IMR-90 (cell line): Measurements from ENCODE around the gene PPIA. TPM values are rescaled to one million over a fixed set of nuclear protein-coding genes. Genes with fewer than 3 reads are reported as not detected.

ENCODE experiments used
- ATAC-seq: fragments of 200-7000 bp; cut with Tn5 transposase; 2 replicates; pipeline ENCODE4 v1.9.1; 2020; ENCODE audit warnings: low read depth, mild to moderate bottlenecking, moderate library complexity
- BruUV-seq: library from RNA; stranded (reverse); fragments of 400-500 nt; replicated peaks from 2 replicates; lab custom pipeline; 2021; lab: Mats Ljungman, UMichigan
- CTCF ChIA-PET: fragments of 300-600 bp; formaldehyde crosslinking; extraction: SDS; loops from one replicate; lab custom pipeline; 2021; ENCODE audit warnings: antibody characterized with exemption; lab: Yijun Ruan, JAX
- POLR2A ChIA-PET: fragments of 300-600 bp; sonication (Branson Sonifier 250); formaldehyde crosslinking; loops from one replicate; lab custom pipeline; 2022; ENCODE audit warnings: antibody characterized with exemption; ENCODE audit not compliant: unreplicated experiment; lab: Charles Lee
- DNase-seq: peaks from one replicate; pipeline ENCODE4 v3.0.0; 2013
- H2AFZ ChIP-seq: replicated peaks from 2 replicates; pipeline ENCODE3; 2013; ENCODE audit warnings: low read length, mild to moderate bottlenecking; ENCODE audit not compliant: poor library complexity
- H2AK5ac ChIP-seq: 2 replicates; pipeline ENCODE4 v1.6.1; 2013; ENCODE audit warnings: low read depth, low read length, inconsistent platforms
- H2AK9ac ChIP-seq: replicated peaks from 2 replicates; pipeline ENCODE3; 2013; ENCODE audit warnings: mild to moderate bottlenecking, low read depth, low read length, moderate library complexity; ENCODE audit not compliant: poor library complexity
- H2BK120ac ChIP-seq: 2 replicates; pipeline ENCODE4 v1.6.1; 2013; ENCODE audit warnings: low read depth, low read length, inconsistent platforms
- H2BK15ac ChIP-seq: 3 replicates; pipeline ENCODE4 v1.6.1; 2013; ENCODE audit warnings: low read depth, low read length, inconsistent platforms
- H2BK20ac ChIP-seq: 2 replicates; pipeline ENCODE4 v1.6.1; 2013; ENCODE audit warnings: low read depth, mild to moderate bottlenecking, inconsistent platforms, low read length, moderate library complexity
- H2BK5ac ChIP-seq: 2 replicates; pipeline ENCODE4 v1.6.1; 2013; ENCODE audit warnings: mild to moderate bottlenecking, low read depth, low read length, inconsistent platforms; ENCODE audit not compliant: poor library complexity, severe bottlenecking
- H3K14ac ChIP-seq: replicated peaks from 2 replicates; pipeline ENCODE4 v1.6.1; 2013; ENCODE audit warnings: low read depth, low read length, inconsistent platforms
- H3K18ac ChIP-seq: 2 replicates; pipeline ENCODE4 v1.6.1; 2013; ENCODE audit warnings: low read depth, low read length, control low read depth
- H3K23ac ChIP-seq: 2 replicates; pipeline ENCODE4 v1.6.1; 2013; ENCODE audit warnings: low read depth, low read length, inconsistent platforms
- H3K27ac ChIP-seq: 2 replicates; pipeline ENCODE4 v1.5.1; 2013; ENCODE audit warnings: mild to moderate bottlenecking, control low read depth, low read length; ENCODE audit not compliant: insufficient read depth
- H3K27me3 ChIP-seq: 2 replicates; pipeline ENCODE4 v1.6.1; 2013; ENCODE audit warnings: low read length; ENCODE audit not compliant: control insufficient read depth, insufficient read depth
- H3K36me3 ChIP-seq: 2 replicates; pipeline ENCODE4 v1.6.1; 2013; ENCODE audit warnings: low read length, mixed read lengths; ENCODE audit not compliant: control insufficient read depth, insufficient read depth
- H3K4ac ChIP-seq: 2 replicates; pipeline ENCODE4 v1.6.1; 2013; ENCODE audit warnings: low read depth, low read length, inconsistent platforms
- H3K4me1 ChIP-seq: 2 replicates; pipeline ENCODE4 v1.6.1; 2013; ENCODE audit warnings: low read length, mixed read lengths; ENCODE audit not compliant: control insufficient read depth, insufficient read depth
- H3K4me2 ChIP-seq: 2 replicates; pipeline ENCODE4 v1.6.1; 2013; ENCODE audit warnings: low read depth, mild to moderate bottlenecking, control low read depth, low read length, moderate library complexity
- H3K4me3 ChIP-seq: 2 replicates; pipeline ENCODE4 v1.5.1; 2013; ENCODE audit warnings: low read depth, mild to moderate bottlenecking, control low read depth, low read length, moderate library complexity; ENCODE audit not compliant: insufficient read depth
- H3K56ac ChIP-seq: 2 replicates; pipeline ENCODE4 v1.6.1; 2013; ENCODE audit warnings: low read length, inconsistent platforms; ENCODE audit not compliant: insufficient read depth; ENCODE audit errors: extremely low read depth
- H3K79me1 ChIP-seq, 2 experiments: 2 replicates each; pipeline ENCODE4 v1.6.1; 2013; ENCODE audit warnings: low read length in 2 of 2, inconsistent platforms in 1 of 2, low read depth in 1 of 2
- H3K9ac ChIP-seq: 2 replicates; pipeline ENCODE4 v1.6.1; 2013; ENCODE audit warnings: low read depth, low read length, control low read depth
- H3K9me1 ChIP-seq: 2 replicates; pipeline ENCODE4 v1.6.1; 2013; ENCODE audit warnings: low read length, inconsistent platforms; ENCODE audit not compliant: insufficient read depth
- H3K9me3 ChIP-seq: 2 replicates; pipeline ENCODE4 v1.6.1; 2013; ENCODE audit warnings: low read length; ENCODE audit not compliant: control insufficient read depth, insufficient read depth
- H4K20me1 ChIP-seq: 2 replicates; pipeline ENCODE4 v1.6.1; 2013; ENCODE audit warnings: low read length, inconsistent platforms; ENCODE audit not compliant: insufficient read depth
- H4K5ac ChIP-seq: 2 replicates; pipeline ENCODE4 v1.6.1; 2013; ENCODE audit warnings: mild to moderate bottlenecking, low read depth, low read length, control low read depth
- H4K8ac ChIP-seq, 2 experiments: 2 replicates each; pipeline ENCODE4 v1.6.1; 2013; ENCODE audit warnings: low read depth in 2 of 2, low read length in 2 of 2, control low read depth in 1 of 2, inconsistent platforms in 1 of 2
- H4K91ac ChIP-seq: 2 replicates; pipeline ENCODE4 v1.6.1; 2013; ENCODE audit warnings: low read depth, low read length, inconsistent platforms; ENCODE audit not compliant: insufficient read depth
- BHLHE40 ChIP-seq: fragments of 150-350 bp; IDR thresholded peaks from 2 replicates; pipeline ENCODE4 v1.6.1; 2016; ENCODE audit warnings: mild to moderate bottlenecking, low read depth, low read length
- CEBPB ChIP-seq: IDR thresholded peaks from 2 replicates; pipeline ENCODE4 v1.6.1; 2012; ENCODE audit warnings: low read depth, low read length, improper control_type of control experiment
- CHD1 ChIP-seq: IDR thresholded peaks from 2 replicates; pipeline ENCODE4 v1.6.1; 2012; ENCODE audit warnings: low read depth, low read length, improper control_type of control experiment
- CTCF ChIP-seq: conservative IDR thresholded peaks from 2 replicates; pipeline ENCODE4 v1.5.1; 2012; ENCODE audit warnings: mild to moderate bottlenecking, low read depth, low read length, improper control_type of control experiment
- ELK1 ChIP-seq: fragments of 150-350 bp; IDR thresholded peaks from 2 replicates; pipeline ENCODE4 v1.6.1; 2016; ENCODE audit warnings: low read depth, mild to moderate bottlenecking, low read length, moderate library complexity, borderline replicate concordance
- FOS ChIP-seq: fragments of 150-350 bp; IDR thresholded peaks from 2 replicates; pipeline ENCODE4 v1.6.1; 2016; ENCODE audit warnings: low read depth, low read length
- MAZ ChIP-seq: IDR thresholded peaks from 2 replicates; pipeline ENCODE4 v1.6.1; 2012; ENCODE audit warnings: low read depth, mild to moderate bottlenecking, low read length, improper control_type of control experiment, moderate library complexity, borderline replicate concordance
- MXI1 ChIP-seq: IDR thresholded peaks from 2 replicates; pipeline ENCODE4 v1.6.1; 2012; ENCODE audit warnings: low read depth, mild to moderate bottlenecking, low read length, moderate library complexity, borderline replicate concordance
- NFE2L2 ChIP-seq: fragments of 150-350 bp; IDR thresholded peaks from 2 replicates; pipeline ENCODE4 v1.6.1; 2016; ENCODE audit warnings: low read depth, mild to moderate bottlenecking, low read length
- POLR2A ChIP-seq: IDR thresholded peaks from 2 replicates; pipeline ENCODE4 v1.6.1; 2012; ENCODE audit warnings: mild to moderate bottlenecking, low read depth, low read length
- RAD21 ChIP-seq: IDR thresholded peaks from 2 replicates; pipeline ENCODE4 v1.6.1; 2012; ENCODE audit warnings: low read length, improper control_type of control experiment
- RCOR1 ChIP-seq: IDR thresholded peaks from 2 replicates; pipeline ENCODE4 v1.6.1; 2012; ENCODE audit warnings: mild to moderate bottlenecking, low read length, improper control_type of control experiment; ENCODE audit not compliant: insufficient replicate concordance
- RFX5 ChIP-seq: IDR thresholded peaks from 2 replicates; pipeline ENCODE4 v1.8.0; 2012; ENCODE audit warnings: low read depth, mild to moderate bottlenecking, low read length, moderate library complexity
- SMC3 ChIP-seq: fragments of 150-350 bp; IDR thresholded peaks from 2 replicates; pipeline ENCODE4 v1.6.1; 2016; ENCODE audit warnings: low read depth, mild to moderate bottlenecking, antibody characterized with exemption, low read length, moderate library complexity
- USF2 ChIP-seq: fragments of 150-350 bp; IDR thresholded peaks from 2 replicates; pipeline ENCODE4 v1.6.1; 2017; ENCODE audit warnings: mild to moderate bottlenecking, antibody characterized with exemption, low read length, low read depth
- WGBS, 2 experiments: methylation state at CpG; one replicate each; pipeline versions ENCODE4 v1.1.5 to v1.1.7; 2013; ENCODE audit warnings: missing lambda C conversion rate in 2 of 2; ENCODE audit not compliant: insufficient read length in 1 of 2; ENCODE audit errors: extremely low coverage in 2 of 2; 5-methylcytosine and 5-hydroxymethylcytosine counted together
- dilution Hi-C: fragments of 300-500 bp; cut with HindIII; formaldehyde crosslinking; loops from one replicate; pipeline ENCODE4 v1.14.3; 2018; ENCODE audit warnings: low sequenced_read_pairs; ENCODE audit not compliant: unreplicated experiment
- in situ Hi-C: fragments of 300-500 bp; cut with MboI; formaldehyde crosslinking; loops from 3 replicates; pipeline ENCODE4 v1.14.3; 2019; ENCODE audit warnings: low sequenced_read_pairs, inconsistent platforms, mixed read lengths
- intact Hi-C: fragments of 100-400 bp; cut with micrococcal nuclease; formaldehyde crosslinking; loops from 2 replicates; pipeline ENCODE4 v1.10.0; 2022
- polyA plus RNA-seq, 3 experiments: library from polyadenylated mRNA; depleted of rRNA; stranded (reverse); fragments of >200 nt; gene quantifications; 2 replicates each; pipeline ENCODE4 v1.2.3, GENCODE V29; 2012; ENCODE audit warnings: low replicate concordance in 1 of 3
- total RNA-seq: library from RNA; depleted of rRNA; stranded (reverse); fragments of >200 nt; gene quantifications from 2 replicates; pipeline ENCODE4 v1.2.3, GENCODE V29; 2012

Gene PPIA
- total and polyA plus RNA-seq, 2 of the 4 experiments (the other 2 are of a cell fraction) = 3,396 to 4,883 TPM

- no peak overlapping the region for H3K4me3 ChIP-seq
- H3K27me3 ChIP-seq = no peaks in the 10 kb centered on the region; the same call in 1 of the 2 replicates
- H3K56ac ChIP-seq = no peak overlapping the region
- H3K9me3 ChIP-seq = peaks cover 2% of the 10 kb centered on the region; the same call in 1 of the 2 replicates
- H3K14ac ChIP-seq = no peak overlapping the region
- dilution Hi-C loops = no loop called here
- no peak overlapping the region for H2BK20ac ChIP-seq
- no peak overlapping the region for H2BK120ac ChIP-seq
- 90% methylated on average over 2 of the region's 6 CpGs; no CpG with 5 or more reads in 1 of the 2 experiments for WGBS, 2 experiments
- peaks cover 2% of the 10 kb centered on the region; the same call in 1 of the 2 replicates for H3K4me1 ChIP-seq
- H4K8ac ChIP-seq = no peak overlapping the region
- CTCF ChIA-PET = no interaction called here
- POLR2A ChIA-PET = no interaction called here
- H4K5ac ChIP-seq = no peak overlapping the region
- no peak for ATAC-seq
- no peak overlapping the region for H3K4me2 ChIP-seq
- H3K36me3 ChIP-seq = no peaks in the 10 kb centered on the region
- no peaks in the 10 kb centered on the region for H3K79me1 ChIP-seq
- H2AK5ac ChIP-seq = no peak overlapping the region
- H3K4ac ChIP-seq = no peak overlapping the region
- in situ Hi-C loops = no loop called here
- peaks cover 3% of the 10 kb centered on the region for H3K9me1 ChIP-seq
- TF ChIP-seq CHD1 (no peak), FOS (no peak), CEBPB (no peak), NFE2L2 (no peak), RAD21 (no peak), MAZ (no peak), RFX5 (no peak), BHLHE40 (no peak), ELK1 (no peak), POLR2A (no peak), CTCF (no peak), MXI1 (no peak), USF2 (no peak), SMC3 (no peak), RCOR1 (no peak)
- no peak overlapping the region for H2BK15ac ChIP-seq
- H3K27ac ChIP-seq = no peak overlapping the region
- no peak overlapping the region for H3K23ac ChIP-seq
- no peaks in the 10 kb centered on the region for H4K20me1 ChIP-seq
- no peak overlapping the region for H2AFZ ChIP-seq
- H3K9ac ChIP-seq = no peak overlapping the region
- no TSS peak for BruUV-seq
- H4K91ac ChIP-seq = no peak overlapping the region
- DNase-seq = no peak
- no peak overlapping the region for H3K18ac ChIP-seq
- H2BK5ac ChIP-seq = no peak overlapping the region
- H2AK9ac ChIP-seq = no peak overlapping the region
- intact Hi-C loops = no loop called here
Observed at GRCh38 chr7:44775383-44776107, 20.9 kb upstream of the PPIA start.
